Mesothelial cell of epicardium (in vitro differentiated cells): ENCODE measurements around the gene TNFAIP1. TPM values are rescaled to one million over a fixed set of nuclear protein-coding genes. Genes with fewer than 3 reads are reported as not detected.

ENCODE experiments used
- DNase-seq, 2 experiments: peaks; one replicate each; pipeline ENCODE4 v3.0.0; 2021; ENCODE audit warnings: low spot score in 2 of 2; ENCODE audit not compliant: unreplicated experiment in 2 of 2
- H3K27ac Mint-ChIP-seq: 2 replicates; pipeline ENCODE4 v1.8.0; 2021; ENCODE audit warnings: mixed read lengths
- H3K27me3 Mint-ChIP-seq: 2 replicates; pipeline ENCODE4 v1.8.0; 2021; ENCODE audit warnings: low read depth, mixed read lengths
- H3K36me3 Mint-ChIP-seq: 2 replicates; pipeline ENCODE4 v1.8.0; 2021; ENCODE audit warnings: mixed read lengths
- H3K4me1 Mint-ChIP-seq: 2 replicates; pipeline ENCODE4 v1.8.0; 2021; ENCODE audit warnings: mixed read lengths
- H3K4me3 Mint-ChIP-seq: 2 replicates; pipeline ENCODE4 v1.8.0; 2021; ENCODE audit warnings: mild to moderate bottlenecking, moderate library complexity, mixed read lengths
- H3K9me3 Mint-ChIP-seq: 2 replicates; pipeline ENCODE4 v1.8.0; 2021; ENCODE audit warnings: mixed read lengths
- total RNA-seq: library from RNA; stranded (reverse); gene quantifications from 3 replicates; pipeline ENCODE4 v1.2.1, GENCODE V29; 2021
- TF ChIP-seq, protein P1 (sequence below): fragments of 200-600 bp; sonication (generic); IDR thresholded peaks from one replicate; pipeline ENCODE4 v1.5.0; 2021; ENCODE audit warnings: antibody characterized with exemption; ENCODE audit not compliant: unreplicated experiment

TNFAIP1 gene
- total RNA-seq, 1 donor from 2014 or later, result 41.8 TPM

- no peak overlapping the region for H3K27ac Mint-ChIP-seq
- H3K36me3 Mint-ChIP-seq, result peaks cover 4% of the 10 kb centered on the region
- H3K9me3 Mint-ChIP-seq, result no peaks in the 10 kb centered on the region
- no peak for DNase-seq
- TF ChIP-seq, protein P1, sequence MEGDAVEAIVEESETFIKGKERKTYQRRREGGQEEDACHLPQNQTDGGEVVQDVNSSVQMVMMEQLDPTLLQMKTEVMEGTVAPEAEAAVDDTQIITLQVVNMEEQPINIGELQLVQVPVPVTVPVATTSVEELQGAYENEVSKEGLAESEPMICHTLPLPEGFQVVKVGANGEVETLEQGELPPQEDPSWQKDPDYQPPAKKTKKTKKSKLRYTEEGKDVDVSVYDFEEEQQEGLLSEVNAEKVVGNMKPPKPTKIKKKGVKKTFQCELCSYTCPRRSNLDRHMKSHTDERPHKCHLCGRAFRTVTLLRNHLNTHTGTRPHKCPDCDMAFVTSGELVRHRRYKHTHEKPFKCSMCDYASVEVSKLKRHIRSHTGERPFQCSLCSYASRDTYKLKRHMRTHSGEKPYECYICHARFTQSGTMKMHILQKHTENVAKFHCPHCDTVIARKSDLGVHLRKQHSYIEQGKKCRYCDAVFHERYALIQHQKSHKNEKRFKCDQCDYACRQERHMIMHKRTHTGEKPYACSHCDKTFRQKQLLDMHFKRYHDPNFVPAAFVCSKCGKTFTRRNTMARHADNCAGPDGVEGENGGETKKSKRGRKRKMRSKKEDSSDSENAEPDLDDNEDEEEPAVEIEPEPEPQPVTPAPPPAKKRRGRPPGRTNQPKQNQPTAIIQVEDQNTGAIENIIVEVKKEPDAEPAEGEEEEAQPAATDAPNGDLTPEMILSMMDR, result no peak
- peaks cover 13% of the 10 kb centered on the region for H3K4me1 Mint-ChIP-seq
- peaks cover 68% of the 10 kb centered on the region for H3K27me3 Mint-ChIP-seq
- peak overlapping the region; percentile 25 for H3K4me3 Mint-ChIP-seq
Measured at GRCh38 chr17:28381141-28381825, 45.7 kb downstream of the TNFAIP1 start.

- TF ChIP-seq, protein P1, result no peak
- Mint-ChIP-seq H3K27ac (no peak overlapping the region), H3K4me1 (peaks cover 13% of the 10 kb centered on the region), H3K27me3 (peaks cover 60% of the 10 kb centered on the region), H3K36me3 (peaks cover 5% of the 10 kb centered on the region), H3K4me3 (peak overlapping the region; percentile 73), H3K9me3 (no peaks in the 10 kb centered on the region)
- DNase-seq, result no peak
Measured at GRCh38 chr17:28384281-28385036, 48.9 kb downstream of the TNFAIP1 start.

DNA sequence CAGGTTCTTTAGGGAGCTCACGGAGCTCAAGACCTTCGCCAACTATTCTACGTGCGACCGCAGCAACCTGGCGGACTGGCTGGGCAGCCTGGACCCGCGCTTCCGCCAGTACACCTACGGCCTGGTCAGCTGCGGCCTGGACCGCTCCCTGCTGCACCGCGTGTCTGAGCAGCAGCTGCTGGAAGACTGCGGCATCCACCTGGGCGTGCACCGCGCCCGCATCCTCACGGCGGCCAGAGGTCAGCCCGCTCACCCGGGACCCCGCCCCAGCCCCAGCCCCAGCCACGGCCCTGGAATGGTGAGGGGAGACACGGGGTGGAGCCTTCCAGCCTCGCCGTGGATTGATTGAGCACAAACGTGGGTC lies 49.5 kb downstream of the TNFAIP1 start:
- Mint-ChIP-seq H3K27me3 (peaks cover 55% of the 10 kb centered on the region), H3K9me3 (no peaks in the 10 kb centered on the region), H3K27ac (no peak overlapping the region), H3K36me3 (peaks cover 9% of the 10 kb centered on the region), H3K4me3 (peak overlapping the region; percentile 73), H3K4me1 (peaks cover 13% of the 10 kb centered on the region)
- TF ChIP-seq, protein P1, result no peak
- DNase-seq, result no peak

- Mint-ChIP-seq H3K4me1 (peaks cover 9% of the 10 kb centered on the region), H3K27ac (no peak overlapping the region), H3K27me3 (peaks cover 51% of the 10 kb centered on the region), H3K4me3 (peak overlapping the region; percentile 73), H3K36me3 (peaks cover 13% of the 10 kb centered on the region), H3K9me3 (no peaks in the 10 kb centered on the region)
- TF ChIP-seq, protein P1, result no peak
- no peak for DNase-seq
Measured at GRCh38 chr17:28385406-28385805, 49.8 kb downstream of the TNFAIP1 start.

DNA sequence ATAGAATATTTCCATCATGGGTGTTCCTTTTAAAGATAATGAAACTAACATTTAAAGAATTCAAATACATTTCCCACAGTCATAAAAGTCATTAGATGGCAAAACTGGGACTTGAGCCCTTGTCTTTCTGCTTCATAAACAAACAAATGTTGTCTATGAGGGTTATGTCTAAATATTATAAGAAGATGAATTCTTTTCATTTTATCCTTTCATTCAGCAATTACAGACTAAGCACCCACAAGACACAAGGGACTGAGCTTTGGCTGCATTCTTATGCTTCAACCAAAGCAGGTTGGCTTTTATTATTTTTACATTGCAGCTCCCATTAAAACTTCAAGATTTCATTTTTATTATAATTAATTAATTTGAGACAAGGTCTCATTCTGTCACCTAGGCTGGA lies 50.8 kb downstream of the TNFAIP1 start:
- H3K27ac Mint-ChIP-seq, result no peak overlapping the region
- peaks cover 41% of the 10 kb centered on the region for H3K27me3 Mint-ChIP-seq
- TF ChIP-seq, protein P1, result no peak
- H3K4me3 Mint-ChIP-seq, result no peak overlapping the region
- peaks cover 19% of the 10 kb centered on the region for H3K36me3 Mint-ChIP-seq
- no peak for DNase-seq
- H3K4me1 Mint-ChIP-seq, result peaks cover 7% of the 10 kb centered on the region
- H3K9me3 Mint-ChIP-seq, result no peaks in the 10 kb centered on the region
